CD4-positive, alpha-beta T cell treated with Interleukin-1 beta for 1 hour (primary cell): ENCODE measurements around the gene LARGE1.

Source experiments
- DNase-seq, 2 donors: peaks; one replicate each; pipeline ENCODE4 v3.0.0-alpha.2; 2020 to 2022

Gene LARGE1

DNA sequence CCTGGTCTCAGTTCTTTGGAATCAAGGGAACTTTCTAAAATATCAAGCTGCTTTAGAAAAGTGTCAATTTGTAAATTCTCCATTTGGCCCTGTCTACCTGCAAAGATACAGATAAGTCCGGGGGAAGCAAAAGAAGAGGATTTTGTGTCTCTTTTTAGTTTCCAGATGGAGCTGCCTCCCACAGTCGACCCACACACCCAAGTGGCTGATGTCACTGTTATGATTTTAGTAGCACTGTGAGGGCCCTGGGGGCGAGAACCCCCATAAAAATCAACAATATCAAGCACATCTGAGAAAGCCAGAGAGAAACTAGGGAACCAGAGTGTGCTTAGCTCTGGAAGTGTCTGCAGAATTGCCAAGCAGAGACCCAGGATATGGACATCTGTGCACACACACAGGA, 212.7 kb downstream of the LARGE1 start:
- DNase-seq: no peak

- DNase-seq: no peak
Observed at GRCh38 chr22:33706100-33706499, 214.2 kb downstream of the LARGE1 start.

DNA sequence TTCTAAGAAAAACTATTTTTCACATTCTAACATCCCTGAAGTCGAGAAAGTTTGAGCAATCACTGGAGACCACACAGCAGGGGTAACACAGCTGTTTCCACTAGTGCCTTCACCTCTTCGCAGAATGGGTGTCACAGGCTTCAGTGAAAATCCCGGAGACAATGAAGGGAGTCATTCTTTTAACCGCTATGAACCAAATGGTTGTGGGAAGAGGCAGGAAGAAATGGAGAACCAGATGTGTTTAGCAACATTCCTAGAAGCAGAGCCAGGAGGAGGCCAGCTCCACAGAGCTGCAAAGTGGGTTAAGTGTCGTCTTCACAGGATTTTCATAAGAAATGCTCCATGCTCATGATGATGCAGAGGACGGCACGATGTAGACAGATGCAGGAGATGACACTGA, 221.1 kb downstream of the LARGE1 start:
- DNase-seq: no peak

- DNase-seq: no peak
Observed at GRCh38 chr22:33697640-33698039, 222.6 kb downstream of the LARGE1 start.

DNA sequence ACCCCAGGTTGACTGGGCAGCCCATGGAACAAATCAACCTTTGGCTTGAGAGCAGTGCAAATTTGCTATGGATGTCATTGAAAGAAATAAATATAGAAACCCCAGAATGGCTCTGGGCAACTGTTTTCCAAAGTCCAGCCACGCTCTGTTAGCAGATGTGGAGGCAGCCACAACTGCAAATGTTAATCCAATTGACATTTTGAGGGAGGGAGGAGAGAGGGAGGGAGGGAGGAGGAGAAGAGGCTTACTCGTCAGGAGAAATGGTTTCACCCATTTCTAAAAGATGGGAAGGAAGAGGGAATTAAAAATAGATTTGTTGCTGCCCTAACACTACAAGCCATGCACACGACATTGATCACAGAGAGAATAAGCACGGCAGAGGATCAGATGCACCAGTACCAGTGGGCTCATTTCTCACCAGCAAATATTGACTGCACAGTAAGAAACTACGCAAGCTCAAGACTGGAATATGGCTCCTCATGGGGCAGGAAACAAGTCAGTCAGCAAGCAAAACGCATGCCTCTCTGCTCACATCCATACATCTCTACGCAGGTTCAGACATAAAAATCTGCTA, 229.1 kb downstream of the LARGE1 start:
- DNase-seq: no peak

- DNase-seq: no peak
Observed at GRCh38 chr22:33688903-33689302, 231.4 kb downstream of the LARGE1 start.

DNA sequence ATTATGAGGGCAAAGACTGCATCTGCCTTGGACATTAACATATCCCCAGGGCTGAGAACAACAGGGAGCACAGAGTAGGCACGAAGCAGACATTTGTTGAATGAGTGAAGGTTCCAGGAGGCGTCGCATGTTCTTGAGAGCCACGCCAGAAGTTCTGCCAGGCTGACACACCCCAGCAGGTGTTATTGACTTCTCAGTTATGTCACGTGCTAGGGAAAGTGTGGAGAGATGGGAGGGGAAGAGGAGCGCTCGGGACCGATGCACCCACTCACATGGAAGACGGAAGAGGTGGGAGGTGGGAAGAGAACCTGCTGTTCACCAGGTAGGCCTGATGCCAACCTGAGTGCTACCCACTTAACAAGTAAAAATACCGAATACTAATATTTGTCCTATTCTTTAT, 232.8 kb downstream of the LARGE1 start:
- no peak for DNase-seq

DNA sequence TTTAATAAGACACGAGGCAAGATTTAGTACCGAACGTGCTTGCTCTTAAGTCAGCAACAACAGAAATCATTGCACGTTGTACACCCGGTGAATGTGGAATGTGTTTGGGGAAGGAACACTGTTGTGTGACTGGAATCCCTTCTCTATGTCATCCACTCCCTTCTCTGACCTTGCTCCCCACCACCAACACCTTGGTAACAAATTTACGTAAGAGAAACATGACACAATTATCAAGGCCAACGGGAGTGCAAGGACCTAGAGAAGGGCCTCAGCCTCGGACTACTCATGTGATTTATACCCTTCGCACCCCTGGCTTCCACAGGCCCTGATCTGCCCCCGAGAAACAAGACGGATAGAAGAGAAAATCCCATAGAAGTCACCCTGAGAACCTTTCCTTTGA, 236.2 kb downstream of the LARGE1 start:
- no peak for DNase-seq

DNA sequence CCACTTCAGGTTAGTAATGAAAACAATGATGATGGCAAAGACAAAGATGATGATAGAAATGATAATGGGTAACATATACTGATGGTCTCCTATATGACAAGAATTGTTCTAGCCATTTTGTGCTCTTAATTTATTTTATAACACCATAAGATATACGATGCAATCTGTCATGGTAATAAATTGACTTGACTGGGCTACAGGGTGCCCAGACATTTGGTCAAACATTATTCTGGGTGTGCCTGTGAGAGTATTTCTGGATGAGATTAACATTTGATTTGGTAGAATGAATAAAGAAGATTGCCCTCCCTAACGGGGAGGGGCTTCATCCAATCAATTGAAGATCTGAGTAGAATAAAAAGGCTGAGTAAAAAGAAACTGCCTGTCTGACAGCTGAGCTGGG, 237.3 kb downstream of the LARGE1 start:
- DNase-seq: no peak

- no peak for DNase-seq
Observed at GRCh38 chr22:33680632-33681031, 239.6 kb downstream of the LARGE1 start.

GRCh38 chr22:33678523-33678922, 241.8 kb downstream of the LARGE1 start:
- DNase-seq: no peak

DNA sequence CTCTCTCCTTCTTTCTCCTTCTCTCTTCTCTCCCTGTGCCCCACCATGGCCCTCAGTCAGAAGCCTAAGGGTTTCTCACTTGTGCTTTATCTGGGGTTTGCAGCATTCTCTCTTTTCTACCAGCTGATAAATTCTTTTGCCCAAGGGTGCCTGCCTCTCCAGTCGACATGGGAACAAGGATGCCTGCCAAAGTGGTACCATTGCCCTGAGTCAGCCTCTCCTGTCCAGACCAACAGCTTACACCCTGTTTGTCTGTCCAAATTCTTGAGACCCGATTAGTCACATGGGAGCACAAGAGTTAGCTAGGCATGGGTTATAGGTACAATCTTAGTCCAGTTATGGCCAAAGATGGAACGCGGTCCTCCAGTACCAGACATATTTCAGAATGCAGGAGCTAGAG, 242.7 kb downstream of the LARGE1 start:
- DNase-seq: no peak

DNA sequence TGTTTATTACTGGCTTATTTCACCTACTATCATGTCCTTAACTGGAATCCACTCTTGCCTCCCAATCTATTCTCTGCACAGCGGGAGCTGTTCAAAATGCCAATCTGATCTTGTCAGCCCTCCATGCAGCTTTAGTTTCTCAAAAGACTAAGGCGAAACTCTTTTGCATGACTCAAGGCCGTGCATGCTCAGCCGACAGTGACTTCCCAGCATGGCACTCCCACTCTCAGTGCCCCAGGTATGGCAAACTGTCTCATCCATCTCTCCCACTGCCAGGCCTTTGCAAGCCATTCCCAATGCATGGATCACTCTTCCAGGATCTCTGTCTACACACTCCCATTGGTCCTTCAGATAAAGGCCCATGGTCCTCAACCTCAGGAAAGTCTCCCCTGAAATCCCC, 245.9 kb downstream of the LARGE1 start:
- DNase-seq: no peak

GRCh38 chr22:33669746-33670145, 250.5 kb downstream of the LARGE1 start:
- no peak for DNase-seq

DNA sequence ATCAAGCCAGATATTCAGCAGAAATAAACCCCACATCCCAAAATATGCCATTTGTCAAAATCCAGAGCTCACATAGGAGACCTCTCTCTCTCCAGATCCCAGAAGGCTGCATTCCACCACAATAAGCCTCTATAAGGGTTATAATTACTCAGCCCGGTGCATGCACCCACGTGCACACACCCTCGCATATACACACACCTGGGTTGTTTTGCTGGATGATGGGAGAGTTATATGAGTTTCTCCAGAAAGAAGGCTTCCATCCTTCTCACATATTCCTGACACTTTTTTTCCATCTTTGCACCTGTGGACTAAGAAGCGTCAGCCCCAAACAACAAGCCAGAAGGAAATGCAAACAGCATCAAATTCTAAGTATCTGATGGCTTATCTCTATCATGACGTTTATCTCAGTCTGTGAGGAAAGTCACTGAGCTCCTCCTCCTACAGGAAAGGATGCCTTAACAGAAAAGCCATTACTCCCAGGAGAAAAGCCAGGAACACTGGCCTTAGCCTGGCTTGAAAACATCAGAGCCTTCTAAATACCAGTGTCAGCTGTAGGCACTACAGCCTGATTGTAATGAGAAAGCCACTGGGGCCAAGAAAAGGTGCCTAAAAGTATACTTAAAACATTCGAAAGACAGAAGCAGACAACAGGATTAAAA, 253.2 kb downstream of the LARGE1 start:
- DNase-seq: no peak

DNA sequence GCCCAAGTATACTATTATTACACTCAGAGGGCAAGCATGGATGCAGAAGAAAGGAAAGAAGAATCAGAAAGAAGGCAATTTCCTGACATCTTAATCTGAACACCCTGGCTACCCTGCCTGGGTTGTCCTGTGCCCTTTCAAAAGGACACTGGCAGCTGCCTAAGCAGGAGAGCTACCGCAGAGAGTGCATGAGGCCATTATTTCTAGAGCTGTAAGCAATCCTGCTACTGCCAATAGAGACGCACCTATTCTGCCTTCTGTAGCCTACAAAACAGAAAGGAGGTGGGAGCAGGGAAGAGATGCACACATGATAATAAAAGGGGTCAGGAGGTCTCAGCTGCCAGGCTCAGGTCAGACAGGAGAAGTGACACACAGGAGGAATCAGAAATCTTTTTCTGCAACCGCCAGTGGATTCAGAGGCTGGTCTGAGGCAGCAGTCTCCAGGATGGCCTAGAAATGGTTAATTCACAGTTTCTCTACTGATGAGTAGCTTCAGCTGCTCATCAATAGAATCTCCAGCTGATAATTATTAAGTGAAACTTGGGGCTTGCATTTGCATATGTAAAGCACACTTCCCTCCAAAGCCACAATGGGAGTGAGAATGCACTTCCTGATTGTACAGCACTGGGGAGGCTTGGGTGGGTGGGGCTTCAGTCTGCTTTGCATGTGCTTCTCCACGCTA, 253.9 kb downstream of the LARGE1 start:
- no peak for DNase-seq

DNA sequence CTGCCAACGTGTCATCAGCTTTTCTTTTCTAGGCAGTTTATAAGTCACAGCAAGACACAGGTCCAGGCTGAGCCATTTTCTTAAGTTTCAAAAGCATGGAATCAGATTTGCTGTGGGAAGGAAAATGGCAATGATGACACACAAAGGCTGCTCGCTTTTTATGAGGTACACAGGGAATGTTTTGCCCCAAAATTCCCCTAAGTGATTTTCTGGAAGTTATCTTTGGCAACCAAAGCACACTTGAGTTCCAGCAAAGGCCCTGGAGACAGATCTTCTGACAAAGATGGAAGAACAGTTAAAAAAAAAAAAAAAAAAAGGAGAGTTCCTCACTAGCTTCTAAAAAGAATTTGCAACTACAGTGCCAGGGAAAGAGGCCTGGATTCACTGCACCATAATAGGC, 260.8 kb downstream of the LARGE1 start:
- no peak for DNase-seq

GRCh38 chr22:33658775-33659174, 261.5 kb downstream of the LARGE1 start:
- no peak for DNase-seq

GRCh38 chr22:33657670-33658069, 262.6 kb downstream of the LARGE1 start:
- no peak for DNase-seq

GRCh38 chr22:33656808-33657628, 263.3 kb downstream of the LARGE1 start:
- no peak for DNase-seq

DNA sequence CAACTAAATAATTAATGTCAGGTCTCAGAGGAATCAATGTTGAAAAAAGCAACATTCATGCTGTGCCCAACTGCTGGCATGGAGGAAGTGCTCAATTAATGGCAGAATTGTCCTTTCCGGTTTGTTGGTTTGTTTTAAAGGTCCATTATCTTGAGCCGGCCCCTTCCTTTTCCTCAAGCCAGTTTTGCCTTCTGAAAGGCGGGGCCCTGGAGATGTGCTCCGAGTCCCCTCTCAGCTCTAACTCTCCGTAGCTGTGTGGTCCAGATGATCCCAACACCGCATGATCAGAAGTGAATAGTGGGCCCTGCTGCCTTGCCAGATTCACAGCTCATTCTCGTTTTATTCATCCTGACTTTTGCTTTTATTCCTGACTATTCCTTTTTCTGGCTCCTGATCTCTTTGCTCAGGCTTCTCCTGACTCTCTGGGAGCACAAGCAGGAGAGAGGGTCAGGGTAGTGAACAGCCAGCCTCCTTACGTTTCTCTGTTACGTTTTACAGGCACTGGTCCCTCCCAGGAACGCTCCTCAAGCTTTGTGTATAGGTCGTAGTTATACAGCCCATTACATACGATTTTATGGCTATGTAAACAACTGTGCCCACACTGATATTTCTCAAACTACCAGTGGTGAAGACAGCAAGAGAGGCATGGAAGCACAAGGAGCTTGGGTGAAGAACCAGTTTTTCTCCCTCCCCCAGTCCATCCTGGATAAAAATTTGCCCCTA, 265.9 kb downstream of the LARGE1 start:
- DNase-seq: no peak

DNA sequence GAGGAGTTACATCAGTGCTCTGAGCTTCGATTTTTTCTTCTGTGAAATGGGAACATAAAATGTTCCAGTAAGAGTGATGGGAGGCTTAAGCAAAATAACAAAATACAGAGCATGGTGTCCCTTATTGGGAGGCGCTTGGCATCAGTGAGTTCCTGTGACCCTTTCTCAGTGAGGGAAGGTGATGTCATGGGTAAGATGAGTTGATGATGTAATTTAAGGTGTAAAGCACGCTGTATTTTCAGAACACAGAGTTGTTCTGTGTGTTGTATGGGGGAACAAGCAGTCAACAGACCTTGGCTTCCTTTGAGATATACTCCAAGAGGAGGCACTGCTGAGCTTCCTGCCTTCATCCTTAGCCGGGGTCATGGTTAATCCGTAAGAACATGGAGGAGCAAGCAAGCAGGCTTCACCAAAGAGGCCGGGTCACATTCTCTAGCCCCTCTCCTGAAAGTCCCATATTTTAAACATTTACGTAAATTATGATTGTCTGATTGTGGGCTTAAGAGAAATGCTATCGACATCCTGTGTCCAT, 266.7 kb downstream of the LARGE1 start:
- no peak for DNase-seq

DNA sequence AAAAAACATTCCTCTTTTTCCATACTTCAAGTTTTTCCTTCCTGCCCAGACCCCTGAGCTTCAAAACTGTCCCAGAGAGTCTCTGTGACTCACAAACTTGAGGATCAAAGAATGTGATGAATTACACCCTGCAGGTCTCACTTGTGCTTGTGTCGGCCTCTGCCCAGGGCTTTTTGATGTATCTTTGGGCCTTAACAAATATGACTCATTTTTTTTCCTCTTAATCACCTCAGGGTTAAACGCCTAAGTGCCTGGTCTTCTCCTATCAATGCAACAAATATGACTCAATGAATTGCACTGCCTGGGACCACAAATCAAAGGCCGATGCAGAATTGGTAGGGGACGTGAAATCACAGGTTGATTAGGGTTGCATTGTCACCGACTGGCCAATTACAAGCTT, 267.7 kb downstream of the LARGE1 start:
- DNase-seq: no peak
